T-helper 1 cell treated with Interleukin-12 subunit alpha and Interleukin-12 subunit beta and Interleukin-4 antibody, amounts not matched to agents 30 μg/mL and 1 μg/mL, for 36 hours (primary cell): ENCODE results near the gene MAEA.
"Not testable (repeated sequence)": the region's sequence is repeated elsewhere in the genome, so short reads cannot be mapped to it uniquely, and the experiment has no call there.

Experiments
- H3K27ac Mint-ChIP-seq: one replicate; pipeline ENCODE4 v1.8.0; 2021; ENCODE audit warnings: mild to moderate bottlenecking, mixed read lengths
- H3K27me3 Mint-ChIP-seq: one replicate; pipeline ENCODE4 v1.8.0; 2021; ENCODE audit warnings: low read depth, mixed read lengths
- H3K36me3 Mint-ChIP-seq: one replicate; pipeline ENCODE4 v1.8.0; 2021; ENCODE audit warnings: low read depth, mixed read lengths
- H3K4me1 Mint-ChIP-seq: one replicate; pipeline ENCODE4 v1.8.0; 2021; ENCODE audit warnings: low read depth, mixed read lengths
- H3K4me3 Mint-ChIP-seq: one replicate; pipeline ENCODE4 v1.8.0; 2021; ENCODE audit warnings: mild to moderate bottlenecking, moderate library complexity, mixed read lengths
- H3K9me3 Mint-ChIP-seq: one replicate; pipeline ENCODE4 v1.8.0; 2021; ENCODE audit warnings: mixed read lengths

The MAEA gene

GRCh38 chr4:1312821-1313640 lies 23.3 kb downstream of the MAEA start:
- no peak overlapping the region for H3K27ac Mint-ChIP-seq
- H3K4me1 Mint-ChIP-seq: peaks cover 35% of the 10 kb centered on the region
- H3K9me3 Mint-ChIP-seq: no peaks in the 10 kb centered on the region
- H3K27me3 Mint-ChIP-seq: no peaks in the 10 kb centered on the region
- H3K36me3 Mint-ChIP-seq: peaks cover 30% of the 10 kb centered on the region
- no peak overlapping the region for H3K4me3 Mint-ChIP-seq

GRCh38 chr4:1315306-1315705 lies 25.6 kb downstream of the MAEA start:
- Mint-ChIP-seq H3K4me3 (no peak overlapping the region), H3K36me3 (peaks cover 32% of the 10 kb centered on the region), H3K9me3 (no peaks in the 10 kb centered on the region), H3K27me3 (no peaks in the 10 kb centered on the region), H3K4me1 (peaks cover 18% of the 10 kb centered on the region), H3K27ac (peak overlapping the region; percentile 59)

- Mint-ChIP-seq H3K36me3 (peaks cover 35% of the 10 kb centered on the region), H3K27me3 (no peaks in the 10 kb centered on the region), H3K4me1 (peaks cover 16% of the 10 kb centered on the region), H3K4me3 (no peak overlapping the region), H3K9me3 (no peaks in the 10 kb centered on the region), H3K27ac (peak overlapping the region; percentile 64)
These were observed 26.3 kb downstream of the MAEA start for GRCh38 chr4:1315836-1316536.

- H3K36me3 Mint-ChIP-seq: peaks cover 39% of the 10 kb centered on the region
- H3K27ac Mint-ChIP-seq: peak overlapping the region; percentile 26
- H3K4me3 Mint-ChIP-seq: no peak overlapping the region
These were observed 27.0 kb downstream of the MAEA start for GRCh38 chr4:1316537-1317168.

GRCh38 chr4:1317177-1318045 lies 27.7 kb downstream of the MAEA start:
- H3K36me3 Mint-ChIP-seq: peaks cover 36% of the 10 kb centered on the region
- no peaks in the 10 kb centered on the region for H3K27me3 Mint-ChIP-seq
- H3K27ac Mint-ChIP-seq: no peak overlapping the region
- H3K4me3 Mint-ChIP-seq: no peak overlapping the region
- peaks cover 12% of the 10 kb centered on the region for H3K4me1 Mint-ChIP-seq
- H3K9me3 Mint-ChIP-seq: no peaks in the 10 kb centered on the region

More at GRCh38 chr4:1316537-1317168, 27.0 kb downstream of the MAEA start:
- Mint-ChIP-seq H3K4me1 (peaks cover 14% of the 10 kb centered on the region), H3K9me3 (no peaks in the 10 kb centered on the region), H3K27me3 (no peaks in the 10 kb centered on the region)

GRCh38 chr4:1318046-1318375 lies 28.3 kb downstream of the MAEA start:
- no peaks in the 10 kb centered on the region for H3K9me3 Mint-ChIP-seq
- H3K4me3 Mint-ChIP-seq: no peak overlapping the region
- no peak overlapping the region for H3K27ac Mint-ChIP-seq
- H3K27me3 Mint-ChIP-seq: no peaks in the 10 kb centered on the region
- peaks cover 12% of the 10 kb centered on the region for H3K4me1 Mint-ChIP-seq
- peaks cover 38% of the 10 kb centered on the region for H3K36me3 Mint-ChIP-seq

GRCh38 chr4:1318488-1319213 lies 29.0 kb downstream of the MAEA start:
- no peaks in the 10 kb centered on the region for H3K9me3 Mint-ChIP-seq
- no peak overlapping the region for H3K27ac Mint-ChIP-seq
- peaks cover 35% of the 10 kb centered on the region for H3K36me3 Mint-ChIP-seq
- no peak overlapping the region for H3K4me3 Mint-ChIP-seq
- H3K27me3 Mint-ChIP-seq: no peaks in the 10 kb centered on the region
- H3K4me1 Mint-ChIP-seq: peaks cover 12% of the 10 kb centered on the region

GRCh38 chr4:1321486-1321885 lies 31.8 kb downstream of the MAEA start:
- no peak overlapping the region for H3K27ac Mint-ChIP-seq
- H3K9me3 Mint-ChIP-seq: no peaks in the 10 kb centered on the region
- H3K36me3 Mint-ChIP-seq: peaks cover 22% of the 10 kb centered on the region
- no peaks in the 10 kb centered on the region for H3K27me3 Mint-ChIP-seq
- H3K4me3 Mint-ChIP-seq: no peak overlapping the region
- H3K4me1 Mint-ChIP-seq: peaks cover 1% of the 10 kb centered on the region

GRCh38 chr4:1321946-1322650 lies 32.4 kb downstream of the MAEA start:
- peaks cover 1% of the 10 kb centered on the region for H3K4me1 Mint-ChIP-seq
- H3K9me3 Mint-ChIP-seq: no peaks in the 10 kb centered on the region
- no peak overlapping the region for H3K4me3 Mint-ChIP-seq
- H3K36me3 Mint-ChIP-seq: peaks cover 21% of the 10 kb centered on the region
- H3K27me3 Mint-ChIP-seq: no peaks in the 10 kb centered on the region
- H3K27ac Mint-ChIP-seq: no peak overlapping the region

- H3K9me3 Mint-ChIP-seq: no peaks in the 10 kb centered on the region
- H3K36me3 Mint-ChIP-seq: peaks cover 13% of the 10 kb centered on the region
- H3K27me3 Mint-ChIP-seq: no peaks in the 10 kb centered on the region
- no peaks in the 10 kb centered on the region for H3K4me1 Mint-ChIP-seq
- no peak overlapping the region for H3K27ac Mint-ChIP-seq
- H3K4me3 Mint-ChIP-seq: no peak overlapping the region
These were observed 33.6 kb downstream of the MAEA start for GRCh38 chr4:1323280-1323634.

- no peaks in the 10 kb centered on the region for H3K9me3 Mint-ChIP-seq
- no peak overlapping the region for H3K4me3 Mint-ChIP-seq
- H3K4me1 Mint-ChIP-seq: no peaks in the 10 kb centered on the region
- H3K36me3 Mint-ChIP-seq: peaks cover 12% of the 10 kb centered on the region
- H3K27me3 Mint-ChIP-seq: no peaks in the 10 kb centered on the region
- H3K27ac Mint-ChIP-seq: no peak overlapping the region
These were observed 34.1 kb downstream of the MAEA start for GRCh38 chr4:1323635-1324442.

- H3K27me3 Mint-ChIP-seq, H3K4me1 Mint-ChIP-seq, H3K27ac Mint-ChIP-seq, H3K9me3 Mint-ChIP-seq, H3K4me3 Mint-ChIP-seq: not testable (repeated sequence)
- peaks cover 15% of the 10 kb centered on the region for H3K36me3 Mint-ChIP-seq
These were observed 34.9 kb downstream of the MAEA start for GRCh38 chr4:1324443-1325175.
